ENCODE results near the gene CA4. TPM values are rescaled to one million over a fixed set of nuclear protein-coding genes. Genes with fewer than 3 reads are reported as not detected.

CA4 gene
- total and polyA plus RNA-seq, 2 of the 8 experiments (the other 6 are each of a cell fraction or from before 2014, with no cell fraction given) = 3.6 to 4.2 TPM

DNA sequence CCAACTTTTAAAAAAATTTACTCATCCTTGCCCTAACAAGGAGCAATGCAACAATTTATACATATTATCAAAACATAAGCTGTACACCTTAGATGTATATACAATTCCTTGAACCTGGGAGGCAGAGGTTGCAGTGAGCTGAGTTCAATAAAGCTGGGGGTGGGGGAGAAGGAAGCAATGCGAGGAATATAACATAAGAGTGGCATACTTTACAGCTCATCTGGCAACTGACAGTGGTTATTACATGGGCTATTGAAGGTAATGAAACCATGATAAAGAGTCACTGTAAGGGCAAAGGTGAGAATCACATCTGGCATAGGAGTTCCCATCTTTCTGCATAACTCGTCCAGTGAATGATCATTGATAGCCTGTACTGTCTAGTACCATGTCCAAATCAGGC lies 43.7 kb downstream of the CA4 start:
- no peak overlapping the region for H3K23ac ChIP-seq (ENCODE audit: insufficient read length)
- H3K4me2 ChIP-seq (ENCODE audit: insufficient read depth in 1 of 2, low read depth in 2 of 2, low read length in 2 of 2) = no peak overlapping the region
- no peak overlapping the region for H2AFZ ChIP-seq (ENCODE audit: low read length)
- H3K79me2 ChIP-seq (ENCODE audit: control insufficient read depth in 1 of 2, insufficient read depth in 2 of 2, low read length in 2 of 2) = no peaks in the 10 kb centered on the region
- H3K27ac ChIP-seq (ENCODE audit: low read depth, low read length) = no peak overlapping the region
- H3K4me1 ChIP-seq (replicated peaks in 1 of 4; ENCODE audit: control insufficient read depth in 3 of 4, insufficient read depth in 4 of 4, low read length in 3 of 4) = no peaks in the 10 kb centered on the region
- FAIRE-seq (no peak), DNase-seq (ENCODE audit: low read depth in 1 of 2, low spot score in 2 of 2) (no peak)
- H3K36me3 ChIP-seq (ENCODE audit: control insufficient read depth in 2 of 4, insufficient read depth in 4 of 4, low read length in 3 of 4) = peaks cover 3 to 55% (median 37%) of the 10 kb centered on the region in 4 experiments; a peak in 7 of 8 replicates
- no peaks in the 10 kb centered on the region; the same call in 1 of the 2 replicates for H3K79me1 ChIP-seq (ENCODE audit: low read depth, low read length)
- H2BK15ac ChIP-seq (ENCODE audit: low read length) = no peak overlapping the region
- H3K9me3 ChIP-seq (ENCODE audit: insufficient read depth in 2 of 2, low read depth in 1 of 2, low read length in 1 of 2) = no peaks in the 10 kb centered on the region
- H3K4me3 ChIP-seq (ENCODE audit: extremely low read depth in 1 of 4, insufficient read depth in 2 of 4, low read depth in 3 of 4, low read length in 4 of 4) = no peak overlapping the region
- no peak overlapping the region for H4K91ac ChIP-seq (replicated peaks; ENCODE audit: insufficient read length, low read length)
- 81% methylated on average over 2 of the region's 2 CpGs; no CpG with 5 or more reads in 1 of the 2 experiments for WGBS, 2 experiments (ENCODE audit: extremely low coverage in 1 of 2, insufficient coverage in 1 of 2, insufficient read length in 1 of 2, insufficient replicate concordance in 2 of 2, low coverage in 1 of 2, low lambda C conversion rate in 2 of 2, missing lambda C conversion rate in 1 of 2)
- H3K23me2 ChIP-seq (ENCODE audit: low read depth, low read length) = no peaks in the 10 kb centered on the region
- no peak overlapping the region for H3K56ac ChIP-seq (replicated peaks; ENCODE audit: insufficient read length, low read depth, low read length)
- no peak overlapping the region for H3K9ac ChIP-seq (replicated peaks in 1 of 4; ENCODE audit: extremely low read depth in 1 of 4, low read depth in 3 of 4, low read length in 3 of 4)
- no peak overlapping the region for H2BK20ac ChIP-seq (ENCODE audit: low read length)
- H3K18ac ChIP-seq (ENCODE audit: extremely low read depth, low read length) = no peak overlapping the region
- H2BK5ac ChIP-seq (ENCODE audit: low read depth, low read length) = no peak overlapping the region
- no peak overlapping the region for H2BK120ac ChIP-seq (replicated peaks; ENCODE audit: low read depth, low read length)
- CTCF ChIA-PET (ENCODE audit: partially characterized antibody) = interaction anchor here (1.2 to 3.2 kb wide), 4 partner anchors 9 to 52 kb away, joined by 3 to 22 read pairs (median 6); no protein-coding TSS in a partner anchor
- H3K4ac ChIP-seq (replicated peaks; ENCODE audit: insufficient read length, low read depth, low read length) = no peak overlapping the region
- H4K5ac ChIP-seq (ENCODE audit: insufficient read length, low read depth, low read length) = no peak overlapping the region
- H4K8ac ChIP-seq (ENCODE audit: extremely low read depth, insufficient read depth, low read length) = no peak overlapping the region
- no peaks in the 10 kb centered on the region for H3K27me3 ChIP-seq (replicated peaks in 1 of 4; ENCODE audit: control insufficient read depth in 3 of 4, extremely low read depth in 1 of 4, insufficient read depth in 3 of 4, low read length in 3 of 4)
- no peak overlapping the region for H3K14ac ChIP-seq (ENCODE audit: insufficient read length)
- H2BK12ac ChIP-seq (ENCODE audit: low read depth, low read length) = no peak overlapping the region
- POLR2A ChIA-PET (ENCODE audit: partially characterized antibody) = no interaction called here
- no peak overlapping the region for H2AK5ac ChIP-seq (ENCODE audit: low read depth, low read length)
- no peaks in the 10 kb centered on the region for H4K20me1 ChIP-seq (replicated peaks in 1 of 2; ENCODE audit: control insufficient read depth in 1 of 2, insufficient read depth in 2 of 2, low read length in 2 of 2)
- TF ChIP-seq, protein P1, sequence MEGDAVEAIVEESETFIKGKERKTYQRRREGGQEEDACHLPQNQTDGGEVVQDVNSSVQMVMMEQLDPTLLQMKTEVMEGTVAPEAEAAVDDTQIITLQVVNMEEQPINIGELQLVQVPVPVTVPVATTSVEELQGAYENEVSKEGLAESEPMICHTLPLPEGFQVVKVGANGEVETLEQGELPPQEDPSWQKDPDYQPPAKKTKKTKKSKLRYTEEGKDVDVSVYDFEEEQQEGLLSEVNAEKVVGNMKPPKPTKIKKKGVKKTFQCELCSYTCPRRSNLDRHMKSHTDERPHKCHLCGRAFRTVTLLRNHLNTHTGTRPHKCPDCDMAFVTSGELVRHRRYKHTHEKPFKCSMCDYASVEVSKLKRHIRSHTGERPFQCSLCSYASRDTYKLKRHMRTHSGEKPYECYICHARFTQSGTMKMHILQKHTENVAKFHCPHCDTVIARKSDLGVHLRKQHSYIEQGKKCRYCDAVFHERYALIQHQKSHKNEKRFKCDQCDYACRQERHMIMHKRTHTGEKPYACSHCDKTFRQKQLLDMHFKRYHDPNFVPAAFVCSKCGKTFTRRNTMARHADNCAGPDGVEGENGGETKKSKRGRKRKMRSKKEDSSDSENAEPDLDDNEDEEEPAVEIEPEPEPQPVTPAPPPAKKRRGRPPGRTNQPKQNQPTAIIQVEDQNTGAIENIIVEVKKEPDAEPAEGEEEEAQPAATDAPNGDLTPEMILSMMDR (IDR thresholded peaks at IDR 0.05; ENCODE audit: control extremely low read depth in 1 of 3, insufficient read depth in 1 of 3, low read depth in 1 of 3, low read length in 3 of 3) = no peak
- no peak for TF ChIP-seq EGR1 (IDR thresholded peaks at IDR 0.05; ENCODE audit: borderline replicate concordance, low read depth, low read length)
- TF ChIP-seq CEBPB (IDR thresholded peaks at IDR 0.05; ENCODE audit: low read depth, low read length) = no peak
- no peak for TF ChIP-seq HDAC2 (IDR thresholded peaks at IDR 0.05; ENCODE audit: borderline replicate concordance in 1 of 2, low read depth in 2 of 2, low read length in 2 of 2)
- TF ChIP-seq KDM4A (IDR thresholded peaks at IDR 0.05; ENCODE audit: low read depth, low read length, severe bottlenecking) = no peak
- TF ChIP-seq CBX8 (IDR thresholded peaks at IDR 0.05; ENCODE audit: borderline replicate concordance, low read depth, low read length) = no peak
- no peak for TF ChIP-seq GTF2F1 (IDR thresholded peaks at IDR 0.05; ENCODE audit: borderline replicate concordance, low read depth, low read length)
- TF ChIP-seq, protein P2, sequence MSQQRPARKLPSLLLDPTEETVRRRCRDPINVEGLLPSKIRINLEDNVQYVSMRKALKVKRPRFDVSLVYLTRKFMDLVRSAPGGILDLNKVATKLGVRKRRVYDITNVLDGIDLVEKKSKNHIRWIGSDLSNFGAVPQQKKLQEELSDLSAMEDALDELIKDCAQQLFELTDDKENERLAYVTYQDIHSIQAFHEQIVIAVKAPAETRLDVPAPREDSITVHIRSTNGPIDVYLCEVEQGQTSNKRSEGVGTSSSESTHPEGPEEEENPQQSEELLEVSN (IDR thresholded peaks at IDR 0.05) = no peak
- TF ChIP-seq SIN3A (conservative IDR thresholded peaks at IDR 0.05 in 1 of 2, IDR thresholded peaks at IDR 0.05 in 1 of 2; ENCODE audit: low read depth in 1 of 2, low read length in 2 of 2) = no peak
- TF ChIP-seq SRF (IDR thresholded peaks at IDR 0.05; ENCODE audit: low read depth, low read length) = no peak
